Stimulated activated memory B cell treated with anti-CD40 and anti-IgM and Interleukin-4, amounts not matched to agents 10 μg/mL and 1 μg/mL and 100 μg/mL, for 72 hours (primary cell): ENCODE measurements around the gene C1QTNF4.

ENCODE experiments used
- ATAC-seq: fragments of 150-1000 bp; cut with Tn5 transposase; 2 replicates; pipeline ENCODE4 v1.10.0; 2021
- H3K27ac Mint-ChIP-seq: one replicate; pipeline ENCODE4 v1.8.0; 2022; ENCODE audit warnings: mild to moderate bottlenecking, mixed read lengths
- H3K27me3 Mint-ChIP-seq: one replicate; pipeline ENCODE4 v1.8.0; 2022; ENCODE audit warnings: mixed read lengths
- H3K36me3 Mint-ChIP-seq: one replicate; pipeline ENCODE4 v1.8.0; 2022; ENCODE audit warnings: mixed read lengths
- H3K4me1 Mint-ChIP-seq: one replicate; pipeline ENCODE4 v1.8.0; 2022; ENCODE audit warnings: mixed read lengths
- H3K4me3 Mint-ChIP-seq: one replicate; pipeline ENCODE4 v1.8.0; 2022; ENCODE audit warnings: mild to moderate bottlenecking, moderate library complexity, mixed read lengths
- H3K9me3 Mint-ChIP-seq: one replicate; pipeline ENCODE4 v1.8.0; 2022; ENCODE audit warnings: mixed read lengths

C1QTNF4 gene

DNA sequence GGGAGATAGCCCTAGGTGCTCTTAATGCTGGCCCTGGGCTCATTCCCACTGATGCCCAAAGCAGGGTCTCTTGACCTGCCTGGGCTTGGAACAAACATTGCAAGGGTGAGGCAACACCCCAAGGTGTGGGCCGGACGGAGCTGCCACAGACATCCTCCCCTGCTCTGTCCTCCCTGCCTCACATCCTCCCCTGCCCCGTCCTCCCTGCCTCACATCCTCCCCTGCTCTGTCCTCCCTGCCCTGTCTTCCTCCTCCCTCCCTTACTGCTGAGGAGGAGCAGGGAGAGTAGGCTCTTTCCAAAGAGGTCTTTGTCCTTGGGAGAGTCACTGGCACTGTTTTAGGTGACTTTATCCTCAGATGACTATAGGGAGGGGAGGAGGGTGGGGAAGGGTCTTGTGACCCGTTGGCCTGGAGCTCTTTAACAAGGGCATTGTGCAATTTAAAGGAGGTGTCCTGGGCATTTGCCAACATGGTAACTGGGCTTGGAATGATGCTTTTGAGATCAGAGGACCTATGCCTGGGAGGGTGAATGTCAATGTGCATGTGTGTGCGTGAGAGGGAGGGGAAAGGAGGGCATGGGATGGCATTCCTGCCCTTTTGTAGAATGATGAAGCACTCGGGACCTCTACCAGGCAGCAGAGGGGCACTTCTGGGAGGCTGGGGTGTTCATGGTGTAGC, 7.0 kb downstream of the C1QTNF4 start:
- no peaks in the 10 kb centered on the region for H3K9me3 Mint-ChIP-seq
- no peaks in the 10 kb centered on the region for H3K4me1 Mint-ChIP-seq
- no peak overlapping the region for H3K4me3 Mint-ChIP-seq
- no peaks in the 10 kb centered on the region for H3K27me3 Mint-ChIP-seq
- ATAC-seq: no peak
- no peak overlapping the region for H3K27ac Mint-ChIP-seq
- peaks cover 29% of the 10 kb centered on the region for H3K36me3 Mint-ChIP-seq

DNA sequence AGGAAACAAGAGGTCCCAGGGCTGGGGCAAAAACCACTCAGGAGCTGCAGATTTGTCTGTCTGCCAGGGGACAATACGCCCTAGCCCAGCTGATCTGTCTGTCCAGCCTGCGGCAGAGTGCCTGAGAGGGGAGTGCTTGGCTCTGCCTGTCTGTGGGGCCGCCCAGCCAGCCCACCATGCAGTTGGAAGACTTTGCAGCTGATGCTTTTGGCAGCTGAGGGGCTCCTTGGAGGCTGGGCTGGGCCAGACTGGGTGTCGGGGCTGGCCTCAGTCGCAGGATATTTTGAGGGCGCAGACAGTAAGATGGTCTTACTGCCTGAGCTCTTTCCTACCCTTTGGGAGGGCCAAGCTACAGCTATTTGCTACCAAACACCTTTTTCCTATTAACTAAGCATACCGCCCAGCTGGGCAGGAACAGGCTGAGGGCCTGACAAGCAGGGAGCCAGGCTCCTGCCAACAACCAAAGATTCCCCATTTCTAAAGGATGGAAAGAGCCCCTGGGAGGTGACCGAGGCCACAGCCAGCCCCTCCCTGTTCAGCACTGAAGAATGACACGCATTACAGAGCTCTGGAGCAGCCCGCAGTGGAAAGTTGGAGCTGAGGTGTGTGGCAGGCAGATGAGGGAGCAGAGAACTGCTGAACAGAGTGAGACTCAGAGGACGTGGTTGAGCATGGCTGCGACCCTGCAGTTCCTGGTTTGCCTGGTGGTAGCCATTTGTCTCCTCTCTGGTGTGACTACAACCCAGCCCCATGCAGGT, 7.9 kb downstream of the C1QTNF4 start, which contains the start of gene FAM180B:
TSS of gene FAM180B (plus strand) at position 581 of the 758 bp plus-strand sequence. CDS start at position 672, 91 bp downstream.
- ATAC-seq: no peak
- H3K27ac Mint-ChIP-seq: no peak within 1 kb of the TSS
- no peaks in the 10 kb centered on the region for H3K27me3 Mint-ChIP-seq
- no peaks in the 10 kb centered on the region for H3K9me3 Mint-ChIP-seq
- peaks cover 38% of the 10 kb centered on the region for H3K36me3 Mint-ChIP-seq
- no peak within 1 kb of the TSS for H3K4me3 Mint-ChIP-seq
- no peaks in the 10 kb centered on the region for H3K4me1 Mint-ChIP-seq

DNA sequence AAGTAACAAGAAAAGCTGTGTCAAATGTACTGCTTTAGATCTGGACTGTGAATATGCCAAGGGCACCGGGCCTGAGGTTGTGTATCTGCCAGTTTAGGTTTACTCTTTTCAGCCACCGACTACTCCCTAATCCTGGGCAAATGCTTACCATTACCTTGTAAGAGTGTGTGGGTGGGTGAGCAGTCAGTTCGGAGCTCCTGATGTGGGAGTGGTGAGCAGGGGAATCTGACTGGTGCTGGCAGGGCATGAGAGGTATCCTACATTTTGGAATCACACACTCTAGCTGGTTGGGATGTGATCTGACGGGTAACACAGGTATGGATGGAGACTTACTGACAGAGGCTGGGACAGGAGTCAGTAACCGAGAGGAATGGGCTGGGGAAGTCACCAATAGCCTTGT, 10.4 kb downstream of the C1QTNF4 start:
- peaks cover 38% of the 10 kb centered on the region for H3K36me3 Mint-ChIP-seq
- no peak overlapping the region for H3K27ac Mint-ChIP-seq
- H3K27me3 Mint-ChIP-seq: no peaks in the 10 kb centered on the region
- H3K4me3 Mint-ChIP-seq: no peak overlapping the region
- ATAC-seq: no peak
- no peaks in the 10 kb centered on the region for H3K9me3 Mint-ChIP-seq
- peaks cover 14% of the 10 kb centered on the region for H3K4me1 Mint-ChIP-seq

DNA sequence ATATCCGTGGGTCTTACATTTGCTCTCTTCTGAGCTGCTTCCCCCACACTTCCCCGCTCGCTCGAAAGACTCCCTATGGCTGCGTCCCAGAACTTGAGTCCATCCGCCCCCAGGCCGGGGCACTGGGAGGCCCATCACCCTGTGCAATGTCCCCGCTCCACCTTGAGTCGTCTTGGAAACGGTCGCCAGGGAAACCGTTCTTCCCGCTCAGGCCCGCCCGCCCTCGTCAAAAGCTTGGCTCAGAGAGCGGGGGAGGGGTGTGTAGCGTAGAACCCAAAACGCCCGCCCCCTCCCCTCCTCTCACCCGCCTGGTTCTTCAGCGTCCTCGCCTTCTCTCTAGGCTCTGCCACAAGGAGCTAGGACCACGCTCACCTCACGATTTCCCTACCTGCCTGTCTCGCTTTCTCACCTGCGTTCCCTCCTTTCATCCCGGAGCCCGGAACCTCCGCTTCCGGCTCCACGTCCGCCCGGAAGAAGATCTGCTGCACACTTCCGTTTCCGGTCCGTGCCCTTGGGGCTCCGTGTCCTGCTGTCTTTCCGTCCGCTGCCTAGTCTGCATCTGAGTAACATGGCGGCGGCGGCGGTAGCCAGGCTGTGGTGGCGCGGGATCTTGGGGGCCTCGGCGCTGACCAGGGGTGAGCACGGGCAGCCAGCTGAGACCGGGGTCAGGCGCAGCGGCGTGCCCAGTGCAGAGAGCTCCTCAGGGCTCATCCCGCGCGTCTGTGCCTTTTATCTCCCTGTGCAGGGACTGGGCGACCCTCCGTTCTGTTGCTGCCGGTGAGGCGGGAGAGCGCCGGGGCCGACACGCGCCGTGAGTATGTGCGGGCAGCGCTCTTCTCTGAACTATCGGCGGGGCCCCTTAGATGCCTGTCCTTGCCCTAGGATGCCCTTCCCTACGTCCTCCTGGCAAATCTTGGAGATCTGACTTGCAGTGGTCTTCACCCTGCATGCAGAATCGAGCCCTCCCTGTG, 15.4 kb downstream of the C1QTNF4 start, which contains the start of the genes KBTBD4 and NDUFS3:
TSS of gene KBTBD4 (minus strand) at position 447 of the 971 bp plus-strand sequence. CDS start at position 428, 19 bp downstream.
TSS of gene NDUFS3 (plus strand) at position 551 of the 971 bp plus-strand sequence. CDS start at position 569, 18 bp downstream.
- Mint-ChIP-seq H3K9me3 (no peaks in the 10 kb centered on the region), H3K27ac (peak within 1 kb of the TSS; percentile 94), H3K27me3 (no peaks in the 10 kb centered on the region), H3K36me3 (peaks cover 38% of the 10 kb centered on the region), H3K4me3 (peak within 1 kb of the TSS; percentile 99), H3K4me1 (peaks cover 34% of the 10 kb centered on the region)
- peak; percentile 96 for ATAC-seq

DNA sequence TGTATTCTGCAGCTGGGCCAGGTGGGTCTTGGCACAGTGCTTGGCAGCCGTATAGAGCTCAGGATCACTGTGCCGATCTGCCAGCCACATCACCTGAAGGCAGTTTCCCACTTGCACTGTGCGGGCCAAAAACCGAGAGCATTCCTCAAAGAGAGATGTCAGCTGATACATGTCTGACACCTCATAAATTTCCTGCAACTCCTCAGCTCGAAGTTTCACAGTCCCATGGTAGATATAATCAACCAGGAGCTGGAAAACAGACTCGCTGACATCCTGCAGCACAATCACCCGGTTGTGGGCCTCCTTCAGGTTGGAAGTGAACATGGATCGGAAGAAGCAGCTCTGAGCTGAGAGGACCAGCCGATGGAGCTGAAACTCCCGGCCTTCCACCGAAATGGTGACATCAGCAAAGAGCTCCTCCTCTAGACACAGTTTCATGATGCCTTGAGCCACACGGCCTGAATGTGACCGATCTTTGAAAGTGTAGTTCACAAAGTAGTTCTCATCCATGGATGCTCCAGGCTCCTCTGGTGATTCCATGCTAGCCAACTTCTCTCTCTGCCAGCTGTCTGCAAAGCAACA, 16.7 kb downstream of the C1QTNF4 start:
- no peak overlapping the region for H3K27ac Mint-ChIP-seq
- peaks cover 34% of the 10 kb centered on the region for H3K4me1 Mint-ChIP-seq
- ATAC-seq: no peak
- no peaks in the 10 kb centered on the region for H3K27me3 Mint-ChIP-seq
- peak overlapping the region; percentile 99 for H3K4me3 Mint-ChIP-seq
- peaks cover 36% of the 10 kb centered on the region for H3K36me3 Mint-ChIP-seq
- H3K9me3 Mint-ChIP-seq: no peaks in the 10 kb centered on the region

DNA sequence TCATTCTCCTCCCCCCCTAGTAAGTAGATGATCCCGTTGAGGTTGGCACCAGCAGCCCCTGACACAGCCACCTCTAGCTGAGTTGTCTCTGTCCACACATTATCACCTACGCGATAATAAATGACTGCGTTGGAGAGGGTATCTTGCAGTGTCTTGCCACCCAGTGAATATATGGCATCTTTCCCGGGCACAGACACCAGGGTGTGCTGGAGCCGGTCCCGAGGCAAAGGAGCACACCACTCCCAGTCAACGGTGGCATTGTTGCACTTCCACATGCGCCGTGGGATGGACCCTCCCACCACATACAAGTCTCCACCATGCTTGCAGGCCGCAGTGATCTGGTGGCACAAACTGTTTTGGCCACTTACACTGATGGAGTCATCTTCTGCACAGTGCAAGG, 20.9 kb downstream of the C1QTNF4 start:
- H3K27me3 Mint-ChIP-seq: no peaks in the 10 kb centered on the region
- H3K9me3 Mint-ChIP-seq: no peaks in the 10 kb centered on the region
- peaks cover 31% of the 10 kb centered on the region for H3K36me3 Mint-ChIP-seq
- peaks cover 20% of the 10 kb centered on the region for H3K4me1 Mint-ChIP-seq
- H3K27ac Mint-ChIP-seq: no peak overlapping the region
- H3K4me3 Mint-ChIP-seq: no peak overlapping the region
- ATAC-seq: no peak

DNA sequence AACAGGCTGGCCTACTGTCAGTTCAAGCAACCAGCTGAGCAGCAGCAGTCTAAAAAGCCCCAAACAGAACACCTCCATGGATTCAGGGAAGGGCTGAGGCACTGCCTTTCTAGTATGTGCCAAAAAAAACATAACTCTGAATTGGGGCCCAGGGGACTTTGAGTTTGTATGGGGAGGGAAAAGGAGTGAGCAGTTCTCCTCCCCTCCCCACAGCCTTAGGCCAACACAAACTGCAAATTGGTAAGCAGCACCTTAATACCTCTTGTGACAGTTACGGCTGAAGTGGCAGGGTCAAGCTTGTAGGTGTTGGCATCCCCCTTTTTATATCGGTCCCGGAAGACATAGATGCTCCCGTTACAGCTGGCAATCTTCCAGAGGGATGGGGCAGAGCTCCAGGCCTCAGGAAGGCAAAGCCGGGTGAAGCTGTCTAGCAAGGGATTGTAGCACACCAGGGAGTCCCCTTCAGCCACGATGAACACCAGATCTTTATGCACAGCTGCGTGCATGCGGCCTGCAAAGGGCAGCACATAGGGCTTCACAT, 21.4 kb downstream of the C1QTNF4 start:
- H3K4me1 Mint-ChIP-seq: peaks cover 16% of the 10 kb centered on the region
- no peak overlapping the region for H3K27ac Mint-ChIP-seq
- peaks cover 31% of the 10 kb centered on the region for H3K36me3 Mint-ChIP-seq
- no peak for ATAC-seq
- no peaks in the 10 kb centered on the region for H3K9me3 Mint-ChIP-seq
- no peaks in the 10 kb centered on the region for H3K27me3 Mint-ChIP-seq
- H3K4me3 Mint-ChIP-seq: no peak overlapping the region

DNA sequence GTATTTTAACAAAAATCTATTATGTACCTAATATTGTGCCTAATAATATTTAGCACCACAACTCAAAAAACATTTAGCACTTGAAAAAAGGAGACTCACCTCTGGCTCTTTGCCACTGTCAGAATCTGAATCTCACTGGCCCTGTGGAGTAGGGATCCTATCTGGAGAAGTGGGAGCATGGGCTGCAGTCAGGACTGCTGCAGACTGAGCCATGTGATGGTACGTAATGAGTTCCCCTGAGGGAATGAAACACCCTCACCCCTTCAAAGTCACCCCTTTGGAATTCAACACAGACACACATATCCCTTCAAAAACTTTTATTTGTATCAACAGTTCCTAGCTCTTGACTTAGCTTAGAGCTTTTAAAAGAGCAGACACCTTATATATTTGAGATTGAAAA, 22.3 kb downstream of the C1QTNF4 start:
- no peaks in the 10 kb centered on the region for H3K9me3 Mint-ChIP-seq
- peaks cover 31% of the 10 kb centered on the region for H3K36me3 Mint-ChIP-seq

DNA sequence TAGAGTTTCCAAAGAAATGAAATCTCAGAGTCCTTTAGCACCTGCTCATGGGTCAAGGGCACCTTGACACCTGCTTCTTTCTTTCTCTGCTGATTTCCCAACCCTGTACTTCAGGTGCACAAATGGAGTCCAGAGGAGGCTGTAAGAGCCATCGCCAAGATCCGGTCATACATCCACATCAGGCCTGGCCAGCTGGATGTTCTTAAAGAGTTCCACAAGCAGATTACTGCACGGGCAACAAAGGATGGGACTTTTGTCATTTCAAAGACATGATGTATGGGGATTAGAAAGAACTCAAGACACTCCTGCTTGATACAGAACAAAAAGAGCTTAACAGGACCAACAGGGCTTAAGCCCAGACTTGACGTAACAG, 22.9 kb downstream of the C1QTNF4 start:
- Mint-ChIP-seq H3K4me3 (no peak overlapping the region), H3K27me3 (no peaks in the 10 kb centered on the region), H3K9me3 (no peaks in the 10 kb centered on the region), H3K4me1 (peaks cover 9% of the 10 kb centered on the region), H3K36me3 (peaks cover 30% of the 10 kb centered on the region), H3K27ac (peak overlapping the region; percentile 11)
- no peak for ATAC-seq

More for the DNA sequence above, 22.3 kb downstream of the C1QTNF4 start:
- Mint-ChIP-seq H3K4me3 (no peak overlapping the region), H3K4me1 (peaks cover 7% of the 10 kb centered on the region), H3K27me3 (no peaks in the 10 kb centered on the region), H3K27ac (no peak overlapping the region)
- no peak for ATAC-seq

DNA sequence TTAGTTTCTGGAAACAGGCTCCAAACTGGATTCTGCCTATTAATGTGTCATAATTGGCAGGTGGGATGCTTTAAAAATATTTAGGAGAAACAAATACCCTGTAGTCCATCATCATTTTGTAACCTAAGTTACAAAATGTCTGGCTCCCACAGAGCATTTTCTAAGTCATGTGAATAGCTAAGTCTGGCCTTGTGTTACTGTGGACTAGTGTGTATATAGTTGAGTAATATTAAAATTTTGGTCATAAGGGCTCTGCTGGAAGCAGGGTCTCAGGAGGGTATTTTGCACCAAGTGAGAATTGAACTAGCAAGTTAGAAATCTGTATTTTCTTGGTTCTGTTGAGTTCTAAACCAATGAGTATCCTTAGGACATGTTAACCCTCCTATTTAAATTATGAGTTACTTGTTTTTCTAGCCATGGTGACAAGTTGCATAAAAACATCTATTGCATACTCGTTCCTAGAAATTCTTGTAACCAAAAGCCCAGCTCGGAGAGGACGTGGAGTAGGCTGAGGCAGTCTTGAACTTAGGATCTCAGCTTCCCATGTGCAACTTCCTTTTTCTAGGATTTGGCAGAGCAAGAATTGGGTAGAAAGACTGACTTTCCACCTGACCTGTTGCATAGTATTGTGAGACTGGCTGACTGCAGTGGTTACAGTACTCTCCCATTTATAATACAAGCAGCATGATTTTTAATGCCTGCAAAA, 23.4 kb downstream of the C1QTNF4 start:
- no peaks in the 10 kb centered on the region for H3K27me3 Mint-ChIP-seq
- ATAC-seq: no peak
- no peak overlapping the region for H3K4me3 Mint-ChIP-seq
- H3K27ac Mint-ChIP-seq: peak overlapping the region; percentile 11
- peaks cover 25% of the 10 kb centered on the region for H3K36me3 Mint-ChIP-seq
- no peaks in the 10 kb centered on the region for H3K9me3 Mint-ChIP-seq
- peaks cover 10% of the 10 kb centered on the region for H3K4me1 Mint-ChIP-seq

DNA sequence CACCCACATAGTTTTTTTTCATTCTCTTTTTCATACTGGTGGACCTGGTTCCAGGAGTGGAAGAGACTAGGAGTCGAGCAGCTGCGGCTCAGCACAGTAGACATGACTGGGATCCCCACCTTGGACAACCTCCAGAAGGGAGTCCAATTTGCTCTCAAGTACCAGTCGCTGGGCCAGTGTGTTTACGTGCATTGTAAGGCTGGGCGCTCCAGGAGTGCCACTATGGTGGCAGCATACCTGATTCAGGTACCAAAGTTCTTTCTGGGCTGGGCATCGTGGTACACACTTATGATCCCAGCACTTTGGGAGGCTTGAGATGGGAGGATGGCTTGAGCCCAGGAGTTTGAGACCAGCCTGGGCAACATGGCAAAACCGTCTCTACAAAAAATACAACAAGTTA, 24.6 kb downstream of the C1QTNF4 start:
- ATAC-seq: no peak
- H3K27me3 Mint-ChIP-seq: no peaks in the 10 kb centered on the region

DNA sequence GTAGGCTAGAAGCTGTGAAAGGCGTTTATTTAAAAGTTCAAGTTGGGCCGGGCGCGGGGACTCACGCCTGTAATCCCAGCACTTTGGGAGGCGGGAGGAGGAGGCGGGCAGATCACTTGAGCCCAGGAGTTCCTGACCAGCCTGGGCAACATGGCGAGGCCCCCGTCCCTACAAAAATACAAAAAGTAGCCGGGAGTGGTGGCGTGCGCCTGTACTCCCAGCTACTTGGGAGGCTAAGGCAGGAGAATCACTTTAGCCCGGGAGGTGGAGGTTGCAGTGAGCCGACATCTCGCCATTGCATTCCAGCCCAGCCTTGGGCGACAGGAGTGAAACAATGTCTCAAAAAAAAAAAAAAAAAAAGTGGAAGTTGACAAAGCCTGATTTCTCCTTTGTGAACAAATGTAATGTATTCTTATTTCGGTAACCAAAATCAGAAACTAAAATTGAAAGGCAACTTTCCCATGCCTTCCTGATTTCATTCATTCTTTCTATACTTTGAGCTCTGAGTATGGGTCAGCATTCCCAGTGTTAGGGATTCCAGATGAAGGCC, 28.0 kb downstream of the C1QTNF4 start:
- Mint-ChIP-seq H3K4me1 (peaks cover 18% of the 10 kb centered on the region), H3K9me3 (no peaks in the 10 kb centered on the region), H3K27me3 (no peaks in the 10 kb centered on the region), H3K4me3 (peak overlapping the region; percentile 86), H3K36me3 (peaks cover 2% of the 10 kb centered on the region), H3K27ac (peak overlapping the region; percentile 93)
- no peak for ATAC-seq

More for the DNA sequence above, 24.6 kb downstream of the C1QTNF4 start:
- H3K4me3 Mint-ChIP-seq: no peak overlapping the region
- peaks cover 21% of the 10 kb centered on the region for H3K36me3 Mint-ChIP-seq
- peaks cover 16% of the 10 kb centered on the region for H3K4me1 Mint-ChIP-seq
- H3K27ac Mint-ChIP-seq: no peak overlapping the region
- H3K9me3 Mint-ChIP-seq: no peaks in the 10 kb centered on the region

DNA sequence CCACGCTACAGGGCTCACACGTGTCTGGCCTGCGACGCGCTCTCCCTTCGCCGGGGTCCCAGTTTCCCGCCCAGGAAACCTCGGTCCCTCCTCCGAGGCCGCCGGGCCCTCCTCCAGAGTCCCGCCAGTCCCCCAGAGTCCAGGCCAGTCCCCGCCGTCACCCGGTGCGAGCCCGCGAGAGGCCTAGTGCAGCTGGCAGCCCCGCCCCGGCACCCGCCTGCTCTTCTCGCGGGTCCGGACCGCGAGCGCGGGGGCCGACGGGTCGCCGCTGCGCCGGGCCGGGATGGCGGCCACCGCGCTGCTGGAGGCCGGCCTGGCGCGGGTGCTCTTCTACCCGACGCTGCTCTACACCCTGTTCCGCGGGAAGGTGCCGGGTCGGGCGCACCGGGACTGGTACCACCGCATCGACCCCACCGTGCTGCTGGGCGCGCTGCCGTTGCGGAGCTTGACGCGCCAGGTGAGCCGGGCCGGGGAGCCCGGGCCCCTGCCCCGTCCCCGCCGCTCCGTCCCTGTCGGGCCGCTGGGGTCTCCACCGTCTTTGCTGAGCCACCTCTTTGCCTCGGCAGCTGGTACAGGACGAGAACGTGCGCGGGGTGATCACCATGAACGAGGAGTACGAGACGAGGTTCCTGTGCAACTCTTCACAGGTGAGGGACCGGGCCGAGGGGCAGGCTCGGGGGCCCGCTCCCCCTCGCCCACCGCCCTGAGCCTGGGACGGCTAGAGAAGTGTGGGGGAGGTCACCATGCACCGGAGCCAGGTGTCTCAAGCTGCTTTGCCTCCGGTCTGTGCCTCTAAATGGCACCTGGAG, 28.7 kb downstream of the C1QTNF4 start, which contains the start of gene PTPMT1:
TSS of gene PTPMT1 (plus strand) at position 260 of the 809 bp plus-strand sequence. CDS start at position 284, 24 bp downstream.
- no peaks in the 10 kb centered on the region for H3K27me3 Mint-ChIP-seq
- peak within 1 kb of the TSS; percentile 86 for H3K4me3 Mint-ChIP-seq
- peaks cover 18% of the 10 kb centered on the region for H3K4me1 Mint-ChIP-seq
- no peaks in the 10 kb centered on the region for H3K9me3 Mint-ChIP-seq
- ATAC-seq: peak; percentile 95
- H3K27ac Mint-ChIP-seq: peak within 1 kb of the TSS; percentile 93
- no peaks in the 10 kb centered on the region for H3K36me3 Mint-ChIP-seq
